Neural cell (in vitro differentiated cells): Measurements from ENCODE around the gene FAM53B. TPM values are rescaled to one million over a fixed set of nuclear protein-coding genes. Genes with fewer than 3 reads are reported as not detected.

Experiments used
- H2AFZ ChIP-seq: fragments of 200-600, 300-800 bp; sonication (generic), shearing (Covaris generic); 2 replicates; pipeline ENCODE4 v1.6.0; 2014; ENCODE audit warnings: low read depth, mild to moderate bottlenecking, antibody characterized with exemption, low read length, moderate library complexity
- H3F3A ChIP-seq: fragments of 200-600 bp; shearing (Covaris generic); 2 replicates; pipeline ENCODE4 v1.6.1; 2016; ENCODE audit warnings: mild to moderate bottlenecking, moderate library complexity, mixed read lengths, antibody characterized with exemption, low read length; ENCODE audit not compliant: insufficient read depth, poor library complexity, severe bottlenecking
- H3K27ac ChIP-seq: fragments of 200-600, 300-800 bp; sonication (generic), shearing (Covaris generic); 2 replicates; pipeline ENCODE4 v1.5.1; 2014; ENCODE audit warnings: mild to moderate bottlenecking, low read length, moderate library complexity
- H3K27me3 ChIP-seq: fragments of 300-800, 200-600 bp; sonication (generic), shearing (Covaris generic); 2 replicates; pipeline ENCODE4 v1.6.0; 2014; ENCODE audit warnings: mild to moderate bottlenecking, low read depth, low read length, moderate library complexity; ENCODE audit not compliant: insufficient read depth
- H3K36me3 ChIP-seq: fragments of 300-800, 200-600 bp; sonication (generic), shearing (Covaris generic); 2 replicates; pipeline ENCODE4 v1.5.1; 2014; ENCODE audit warnings: mild to moderate bottlenecking, antibody characterized with exemption, low read length, moderate library complexity; ENCODE audit not compliant: insufficient read depth
- H3K4me2 ChIP-seq: fragments of 300-800, 200-600 bp; sonication (generic), shearing (Covaris generic); 2 replicates; pipeline ENCODE4 v1.6.0; 2014; ENCODE audit warnings: mild to moderate bottlenecking, low read length
- H3K4me3 ChIP-seq: fragments of 300-800, 200-600 bp; sonication (generic), shearing (Covaris generic); 2 replicates; pipeline ENCODE4 v1.5.1; 2014; ENCODE audit warnings: mild to moderate bottlenecking, low read length, moderate library complexity
- H3K79me2 ChIP-seq: fragments of 200-600 bp; shearing (Covaris generic); replicated peaks from 2 replicates; pipeline ENCODE4 v1.6.0; 2014; ENCODE audit warnings: mild to moderate bottlenecking, low read length, moderate library complexity; ENCODE audit not compliant: insufficient read depth
- H3K9ac ChIP-seq: fragments of 300-800, 200-600 bp; sonication (generic), shearing (Covaris generic); 2 replicates; pipeline ENCODE4 v1.6.1; 2016; ENCODE audit warnings: mild to moderate bottlenecking, low read length, mixed read lengths
- H3K9me2 ChIP-seq: fragments of 200-600 bp; shearing (Covaris generic); 2 replicates; pipeline ENCODE4 v1.6.1; 2016; ENCODE audit warnings: mild to moderate bottlenecking, low read length, mixed read lengths; ENCODE audit not compliant: insufficient read depth
- H3K9me3 ChIP-seq: fragments of 200-600, 300-800 bp; sonication (generic), shearing (Covaris generic); 2 replicates; pipeline ENCODE4 v1.6.1; 2016; ENCODE audit warnings: mild to moderate bottlenecking, mixed run types, low read length, moderate library complexity, mixed read lengths
- H4K20me1 ChIP-seq: fragments of 200-600 bp; shearing (Covaris generic); 2 replicates; pipeline ENCODE4 v1.6.1; 2016; ENCODE audit warnings: mild to moderate bottlenecking, mixed run types; ENCODE audit not compliant: insufficient read depth
- EP300 ChIP-seq: fragments of 450-650 bp; conservative IDR thresholded peaks from 2 replicates; pipeline ENCODE4 v1.6.1; 2014; ENCODE audit warnings: antibody characterized with exemption, mild to moderate bottlenecking, moderate library complexity; ENCODE audit not compliant: poor library complexity, severe bottlenecking
- EZH2 ChIP-seq: fragments of 200-600, 300-800 bp; shearing (Covaris generic), sonication (generic); IDR thresholded peaks from 2 replicates; pipeline ENCODE4 v1.6.1; 2014; ENCODE audit warnings: antibody characterized with exemption, low read length, borderline replicate concordance, mild to moderate bottlenecking; ENCODE audit not compliant: insufficient read depth, poor library complexity, severe bottlenecking
- MXI1 ChIP-seq: fragments of 450-650 bp; conservative IDR thresholded peaks from 2 replicates; pipeline ENCODE4 v1.6.1; 2014; ENCODE audit warnings: antibody characterized with exemption, mild to moderate bottlenecking; ENCODE audit not compliant: poor library complexity, severe bottlenecking
- POLR2AphosphoS5 ChIP-seq: IDR thresholded peaks from 2 replicates; pipeline ENCODE4 v1.6.1; 2012
- RAD21 ChIP-seq: fragments of 450-650 bp; conservative IDR thresholded peaks from 2 replicates; pipeline ENCODE4 v1.6.1; 2014; ENCODE audit warnings: antibody characterized with exemption, mild to moderate bottlenecking, moderate library complexity
- SMC3 ChIP-seq: fragments of 450-650 bp; conservative IDR thresholded peaks from 2 replicates; pipeline ENCODE4 v1.6.1; 2014; ENCODE audit warnings: antibody characterized with exemption, mild to moderate bottlenecking, moderate library complexity; ENCODE audit not compliant: poor library complexity
- TAF1 ChIP-seq: IDR thresholded peaks from 2 replicates; pipeline ENCODE4 v1.6.1; 2012; ENCODE audit warnings: low read depth
- polyA plus RNA-seq: library from polyadenylated mRNA; depleted of rRNA; stranded (reverse); fragments of >200 nt; gene quantifications from 2 replicates; pipeline ENCODE4 v1.2.3, GENCODE V29; 2014
- TF ChIP-seq, protein P1 (sequence below): IDR thresholded peaks from 2 replicates; pipeline ENCODE4 v1.6.1; 2012; ENCODE audit warnings: borderline replicate concordance
- TF ChIP-seq, protein P2 (sequence below): fragments of 450-650 bp; IDR thresholded peaks from 2 replicates; pipeline ENCODE4 v1.5.1; 2014; ENCODE audit warnings: antibody characterized with exemption, mild to moderate bottlenecking, moderate library complexity; ENCODE audit not compliant: poor library complexity, severe bottlenecking

FAM53B gene
- polyA plus RNA-seq, 1 donor from 2014 or later: 21.8 TPM

DNA sequence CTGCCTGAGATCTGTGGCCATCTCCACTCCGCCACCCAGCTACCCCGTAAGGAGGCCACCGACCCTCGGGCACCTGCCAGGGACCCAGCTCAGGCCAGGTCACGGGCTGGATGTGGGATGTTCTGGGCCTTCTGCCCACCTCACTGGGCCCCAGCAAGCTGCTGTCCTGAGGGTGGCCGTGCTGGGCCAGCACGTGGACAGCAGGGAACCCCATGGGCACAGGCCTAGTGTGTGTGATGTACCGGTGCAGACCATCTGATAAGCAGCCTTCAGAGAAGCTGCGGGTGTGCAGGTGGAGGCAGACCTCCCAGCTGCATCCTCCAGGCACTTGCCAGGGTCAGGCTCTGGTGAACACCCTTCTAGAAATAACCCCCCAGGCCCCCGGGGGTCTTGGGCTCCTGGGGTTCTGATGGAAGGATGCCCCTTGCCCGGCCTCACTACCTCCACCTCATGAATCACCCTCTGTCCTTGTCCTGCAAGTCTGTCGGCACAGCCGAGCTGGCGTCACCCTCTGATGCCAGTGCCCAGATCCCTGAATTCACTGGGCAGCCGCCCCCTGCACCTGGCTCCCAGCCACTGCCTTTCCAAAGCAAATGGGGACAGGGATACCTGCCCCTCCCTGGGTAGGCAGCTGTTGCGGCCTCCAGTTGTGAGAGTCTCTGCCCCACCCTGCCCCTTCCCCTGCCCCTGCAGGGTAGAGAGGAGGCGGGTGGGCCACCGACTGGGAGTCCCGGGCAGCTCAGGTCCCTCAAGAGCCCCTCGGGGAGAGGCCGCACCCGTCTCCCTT, 139.8 kb downstream of the FAM53B start:
- TF ChIP-seq SMC3 (no peak), TAF1 (no peak), EZH2 (no peak), EP300 (no peak), RAD21 (no peak), MXI1 (no peak), POLR2AphosphoS5 (no peak)
- TF ChIP-seq, protein P1, sequence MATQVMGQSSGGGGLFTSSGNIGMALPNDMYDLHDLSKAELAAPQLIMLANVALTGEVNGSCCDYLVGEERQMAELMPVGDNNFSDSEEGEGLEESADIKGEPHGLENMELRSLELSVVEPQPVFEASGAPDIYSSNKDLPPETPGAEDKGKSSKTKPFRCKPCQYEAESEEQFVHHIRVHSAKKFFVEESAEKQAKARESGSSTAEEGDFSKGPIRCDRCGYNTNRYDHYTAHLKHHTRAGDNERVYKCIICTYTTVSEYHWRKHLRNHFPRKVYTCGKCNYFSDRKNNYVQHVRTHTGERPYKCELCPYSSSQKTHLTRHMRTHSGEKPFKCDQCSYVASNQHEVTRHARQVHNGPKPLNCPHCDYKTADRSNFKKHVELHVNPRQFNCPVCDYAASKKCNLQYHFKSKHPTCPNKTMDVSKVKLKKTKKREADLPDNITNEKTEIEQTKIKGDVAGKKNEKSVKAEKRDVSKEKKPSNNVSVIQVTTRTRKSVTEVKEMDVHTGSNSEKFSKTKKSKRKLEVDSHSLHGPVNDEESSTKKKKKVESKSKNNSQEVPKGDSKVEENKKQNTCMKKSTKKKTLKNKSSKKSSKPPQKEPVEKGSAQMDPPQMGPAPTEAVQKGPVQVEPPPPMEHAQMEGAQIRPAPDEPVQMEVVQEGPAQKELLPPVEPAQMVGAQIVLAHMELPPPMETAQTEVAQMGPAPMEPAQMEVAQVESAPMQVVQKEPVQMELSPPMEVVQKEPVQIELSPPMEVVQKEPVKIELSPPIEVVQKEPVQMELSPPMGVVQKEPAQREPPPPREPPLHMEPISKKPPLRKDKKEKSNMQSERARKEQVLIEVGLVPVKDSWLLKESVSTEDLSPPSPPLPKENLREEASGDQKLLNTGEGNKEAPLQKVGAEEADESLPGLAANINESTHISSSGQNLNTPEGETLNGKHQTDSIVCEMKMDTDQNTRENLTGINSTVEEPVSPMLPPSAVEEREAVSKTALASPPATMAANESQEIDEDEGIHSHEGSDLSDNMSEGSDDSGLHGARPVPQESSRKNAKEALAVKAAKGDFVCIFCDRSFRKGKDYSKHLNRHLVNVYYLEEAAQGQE: no peak
- TF ChIP-seq, protein P2, sequence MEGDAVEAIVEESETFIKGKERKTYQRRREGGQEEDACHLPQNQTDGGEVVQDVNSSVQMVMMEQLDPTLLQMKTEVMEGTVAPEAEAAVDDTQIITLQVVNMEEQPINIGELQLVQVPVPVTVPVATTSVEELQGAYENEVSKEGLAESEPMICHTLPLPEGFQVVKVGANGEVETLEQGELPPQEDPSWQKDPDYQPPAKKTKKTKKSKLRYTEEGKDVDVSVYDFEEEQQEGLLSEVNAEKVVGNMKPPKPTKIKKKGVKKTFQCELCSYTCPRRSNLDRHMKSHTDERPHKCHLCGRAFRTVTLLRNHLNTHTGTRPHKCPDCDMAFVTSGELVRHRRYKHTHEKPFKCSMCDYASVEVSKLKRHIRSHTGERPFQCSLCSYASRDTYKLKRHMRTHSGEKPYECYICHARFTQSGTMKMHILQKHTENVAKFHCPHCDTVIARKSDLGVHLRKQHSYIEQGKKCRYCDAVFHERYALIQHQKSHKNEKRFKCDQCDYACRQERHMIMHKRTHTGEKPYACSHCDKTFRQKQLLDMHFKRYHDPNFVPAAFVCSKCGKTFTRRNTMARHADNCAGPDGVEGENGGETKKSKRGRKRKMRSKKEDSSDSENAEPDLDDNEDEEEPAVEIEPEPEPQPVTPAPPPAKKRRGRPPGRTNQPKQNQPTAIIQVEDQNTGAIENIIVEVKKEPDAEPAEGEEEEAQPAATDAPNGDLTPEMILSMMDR: no peak
- H3K4me3 ChIP-seq: no peak overlapping the region
- H3K27ac ChIP-seq: no peak overlapping the region

DNA sequence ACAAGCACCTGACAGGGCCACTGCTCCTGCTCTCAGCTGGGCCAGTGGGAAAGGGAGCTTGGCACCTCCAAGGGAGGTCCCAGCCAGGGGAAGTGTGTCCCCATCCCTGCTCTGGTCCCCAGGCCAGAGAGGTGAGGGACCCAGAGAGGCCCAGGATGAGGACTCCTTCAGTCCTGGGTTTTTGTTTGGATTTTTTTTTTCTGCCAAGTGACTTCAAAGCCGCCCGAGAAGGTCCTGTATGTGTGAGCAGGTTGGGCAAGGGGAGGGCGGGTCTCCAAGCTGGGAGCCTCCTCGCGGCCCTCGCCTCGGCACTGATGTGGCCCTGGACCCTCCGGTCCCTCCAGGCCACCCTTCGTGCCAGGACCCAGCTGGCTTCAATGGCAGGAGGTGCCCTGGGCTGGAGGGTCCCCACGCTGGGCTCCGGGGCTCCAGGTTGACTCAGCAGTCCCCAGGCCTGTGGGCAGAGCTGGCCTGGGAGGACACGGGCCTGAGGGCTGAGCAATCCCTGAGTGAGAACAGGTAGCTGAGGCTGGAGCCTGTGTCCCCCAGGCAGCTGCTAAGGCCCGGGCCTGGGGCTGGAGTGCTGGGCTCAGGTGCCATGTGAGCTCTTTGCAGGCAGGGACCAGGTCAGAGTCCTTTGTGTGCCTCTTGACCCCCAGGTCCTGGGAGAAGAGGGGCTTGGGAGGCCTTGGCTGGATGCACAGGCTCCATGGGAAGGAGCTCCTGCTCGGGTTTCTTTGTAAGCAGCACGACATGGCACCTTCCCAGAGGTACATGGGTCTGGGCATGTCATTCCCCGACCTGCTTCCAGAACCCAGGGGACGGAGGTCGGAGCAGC, 140.6 kb downstream of the FAM53B start:
- no peaks in the 10 kb centered on the region for H4K20me1 ChIP-seq
- no peaks in the 10 kb centered on the region for H3K9me2 ChIP-seq
- H2AFZ ChIP-seq: no peak overlapping the region
- no peaks in the 10 kb centered on the region for H3K9me3 ChIP-seq
- no peak overlapping the region for H3K9ac ChIP-seq
- no peak overlapping the region for H3K27ac ChIP-seq
- H3K4me2 ChIP-seq: no peak overlapping the region
- H3F3A ChIP-seq: no peaks in the 10 kb centered on the region
- TF ChIP-seq EZH2 (no peak), EP300 (no peak), RAD21 (no peak), TAF1 (no peak), SMC3 (no peak), POLR2AphosphoS5 (no peak), MXI1 (no peak)
- TF ChIP-seq, protein P1: no peak
- TF ChIP-seq, protein P2: no peak
- H3K27me3 ChIP-seq: no peaks in the 10 kb centered on the region
- no peaks in the 10 kb centered on the region for H3K79me2 ChIP-seq
- H3K36me3 ChIP-seq: no peaks in the 10 kb centered on the region
- no peak overlapping the region for H3K4me3 ChIP-seq

More for the DNA sequence above, 139.8 kb downstream of the FAM53B start:
- H3K79me2 ChIP-seq: no peaks in the 10 kb centered on the region
- H3F3A ChIP-seq: no peaks in the 10 kb centered on the region
- no peak overlapping the region for H3K9ac ChIP-seq
- no peaks in the 10 kb centered on the region for H3K9me3 ChIP-seq
- no peaks in the 10 kb centered on the region for H3K36me3 ChIP-seq
- no peak overlapping the region for H2AFZ ChIP-seq
- H4K20me1 ChIP-seq: no peaks in the 10 kb centered on the region
- no peaks in the 10 kb centered on the region for H3K9me2 ChIP-seq
- no peak overlapping the region for H3K4me2 ChIP-seq
- H3K27me3 ChIP-seq: no peaks in the 10 kb centered on the region
